ENCODE measurements around the gene PDE11A.

GRCh38 chr2:177665328-177665727 lies 407.2 kb downstream of the PDE11A start:
- TF ChIP-seq CTCF (IDR thresholded peaks at IDR 0.05) (no peak), POLR2AphosphoS5 (IDR thresholded peaks at IDR 0.05) (no peak), POLR2A (IDR thresholded peaks at IDR 0.05; ENCODE audit: low read depth) (no peak)
